Measurements from ENCODE around the gene QKI. TPM values are rescaled to one million over a fixed set of nuclear protein-coding genes. Genes with fewer than 3 reads are reported as not detected.
A peak's percentile ranks its signal among the peaks of the same experiment; 100 is the strongest.

QKI gene
- total and polyA plus RNA-seq, 10 of the 15 experiments (the other 5 are each of a cell fraction or from before 2014, with no cell fraction given) = 4.7 to 72.5 (median 38.9) TPM

- TF ChIP-seq RAD51 (IDR thresholded peaks at IDR 0.05) (no peak), GATAD2B (conservative IDR thresholded peaks at IDR 0.05; ENCODE audit: low read depth) (no peak)
These were observed 2.2 kb upstream of the QKI start (continued) for GRCh38 chr6:163412341-163412740.

DNA sequence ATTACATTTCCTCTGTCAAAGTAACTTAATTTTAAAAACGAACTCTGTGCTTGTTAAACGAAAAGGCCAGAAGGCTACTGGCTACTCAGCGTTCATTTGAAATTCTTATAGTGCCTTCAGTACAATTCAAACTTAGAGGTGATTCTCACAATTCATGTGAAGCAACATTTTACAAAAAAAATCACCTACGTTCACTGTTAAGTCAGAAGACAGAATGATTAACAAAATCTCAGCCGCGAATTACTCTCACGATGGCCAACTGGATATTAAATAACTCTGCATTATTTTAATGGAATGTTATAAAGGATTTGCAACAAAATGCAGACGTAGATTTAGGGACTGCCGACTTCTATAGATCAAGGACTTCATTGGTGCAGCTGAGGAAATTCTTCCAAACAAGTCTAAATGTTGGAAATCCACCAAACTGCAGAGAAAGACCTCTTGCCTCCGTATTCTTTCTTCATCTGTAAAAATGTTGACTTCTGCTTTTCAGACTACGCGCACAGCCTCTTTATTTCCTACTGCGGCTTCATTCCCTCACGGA is 1.6 kb upstream of the QKI start:
- FAIRE-seq = peak; percentile 23
- peak overlapping the region; percentile 63 for H3K27ac ChIP-seq (ENCODE audit: control insufficient read depth, insufficient read depth)
- WGBS (ENCODE audit: insufficient coverage, insufficient replicate concordance, low lambda C conversion rate, missing lambda C conversion rate) = 21% methylated on average over 14 of the region's 14 CpGs

More for the DNA sequence above, 1.6 kb upstream of the QKI start:
- DNase-seq (ENCODE audit: low read depth, low spot score) (no peak), ATAC-seq (no peak)
- Histone ChIP-seq H3K27me3 (replicated peaks in 1 of 2; ENCODE audit: control insufficient read depth in 2 of 2, insufficient read depth in 2 of 2, low read length in 1 of 2) (no peaks in the 10 kb centered on the region), H3K4me1 (ENCODE audit: control insufficient read depth, insufficient read depth, low read length) (no peaks in the 10 kb centered on the region; the same call in 1 of the 2 replicates), H3K79me2 (ENCODE audit: control insufficient read depth, insufficient read depth, low read length) (peaks cover 34% of the 10 kb centered on the region), H3K9ac (ENCODE audit: control insufficient read depth, insufficient read depth, low read length) (peak overlapping the region; percentile 73), H2AFZ (ENCODE audit: control insufficient read depth, low read depth, low read length) (peak overlapping the region; percentile 85), H3K36me3 (ENCODE audit: control insufficient read depth in 2 of 2, insufficient read depth in 2 of 2, low read length in 1 of 2) (no peaks in the 10 kb centered on the region), H3K4me3 (peak overlapping the region; percentile 70), H3K4me2 (ENCODE audit: control insufficient read depth, insufficient read depth) (peak overlapping the region; percentile 88), H4K20me1 (ENCODE audit: control insufficient read depth, insufficient read depth) (no peaks in the 10 kb centered on the region), H3K9me3 (replicated peaks; ENCODE audit: control insufficient read depth, insufficient read depth, low read length) (no peaks in the 10 kb centered on the region)
- in situ Hi-C loops (cut with MboI) = no loop called here
- ChIA-PET RAD21 (ENCODE audit: unreplicated experiment) (interaction anchor here (0.9 kb wide), 1 partner anchor 47 kb away, joined by 3 read pairs; no protein-coding TSS in a partner anchor), SMC1A (ENCODE audit: uncharacterized antibody, unreplicated experiment) (interaction anchor here (1.1 to 1.3 kb wide), 2 partner anchors 14 to 160 kb away, joined by 3 to 5 read pairs; no protein-coding TSS in a partner anchor), POLR2A (interaction anchor here (0.8 to 1.2 kb wide), 3 partner anchors 10 to 13 kb away, joined by 5 to 7 read pairs (median 5); no protein-coding TSS in a partner anchor), CTCF (no interaction called here)
- TF ChIP-seq, protein P1, sequence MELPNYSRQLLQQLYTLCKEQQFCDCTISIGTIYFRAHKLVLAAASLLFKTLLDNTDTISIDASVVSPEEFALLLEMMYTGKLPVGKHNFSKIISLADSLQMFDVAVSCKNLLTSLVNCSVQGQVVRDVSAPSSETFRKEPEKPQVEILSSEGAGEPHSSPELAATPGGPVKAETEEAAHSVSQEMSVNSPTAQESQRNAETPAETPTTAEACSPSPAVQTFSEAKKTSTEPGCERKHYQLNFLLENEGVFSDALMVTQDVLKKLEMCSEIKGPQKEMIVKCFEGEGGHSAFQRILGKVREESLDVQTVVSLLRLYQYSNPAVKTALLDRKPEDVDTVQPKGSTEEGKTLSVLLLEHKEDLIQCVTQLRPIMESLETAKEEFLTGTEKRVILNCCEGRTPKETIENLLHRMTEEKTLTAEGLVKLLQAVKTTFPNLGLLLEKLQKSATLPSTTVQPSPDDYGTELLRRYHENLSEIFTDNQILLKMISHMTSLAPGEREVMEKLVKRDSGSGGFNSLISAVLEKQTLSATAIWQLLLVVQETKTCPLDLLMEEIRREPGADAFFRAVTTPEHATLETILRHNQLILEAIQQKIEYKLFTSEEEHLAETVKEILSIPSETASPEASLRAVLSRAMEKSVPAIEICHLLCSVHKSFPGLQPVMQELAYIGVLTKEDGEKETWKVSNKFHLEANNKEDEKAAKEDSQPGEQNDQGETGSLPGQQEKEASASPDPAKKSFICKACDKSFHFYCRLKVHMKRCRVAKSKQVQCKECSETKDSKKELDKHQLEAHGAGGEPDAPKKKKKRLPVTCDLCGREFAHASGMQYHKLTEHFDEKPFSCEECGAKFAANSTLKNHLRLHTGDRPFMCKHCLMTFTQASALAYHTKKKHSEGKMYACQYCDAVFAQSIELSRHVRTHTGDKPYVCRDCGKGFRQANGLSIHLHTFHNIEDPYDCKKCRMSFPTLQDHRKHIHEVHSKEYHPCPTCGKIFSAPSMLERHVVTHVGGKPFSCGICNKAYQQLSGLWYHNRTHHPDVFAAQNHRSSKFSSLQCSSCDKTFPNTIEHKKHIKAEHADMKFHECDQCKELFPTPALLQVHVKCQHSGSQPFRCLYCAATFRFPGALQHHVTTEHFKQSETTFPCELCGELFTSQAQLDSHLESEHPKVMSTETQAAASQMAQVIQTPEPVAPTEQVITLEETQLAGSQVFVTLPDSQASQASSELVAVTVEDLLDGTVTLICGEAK (IDR thresholded peaks at IDR 0.05; ENCODE audit: borderline replicate concordance) = 0 out of 2 replicates have a peak, but pooled peaks have one; percentile 28
- peak; percentile 68 for TF ChIP-seq SPI1 (IDR thresholded peaks at IDR 0.05; ENCODE audit: borderline replicate concordance, insufficient read depth, low read depth, low read length)
- TF ChIP-seq SMAD5 (IDR thresholded peaks at IDR 0.05; ENCODE audit: low read depth) = no peak
- TF ChIP-seq ZZZ3 (IDR thresholded peaks at IDR 0.05; ENCODE audit: control insufficient read depth, insufficient read length, low read depth) = no peak
- TF ChIP-seq NKRF (conservative IDR thresholded peaks at IDR 0.05) = no peak
- TF ChIP-seq ATF2 (IDR thresholded peaks at IDR 0.05; ENCODE audit: low read length) = 0 out of 2 replicates have a peak, but pooled peaks have one; percentile 20
- TF ChIP-seq TARDBP (IDR thresholded peaks at IDR 0.05; ENCODE audit: borderline replicate concordance) = no peak
- TF ChIP-seq, protein P2, sequence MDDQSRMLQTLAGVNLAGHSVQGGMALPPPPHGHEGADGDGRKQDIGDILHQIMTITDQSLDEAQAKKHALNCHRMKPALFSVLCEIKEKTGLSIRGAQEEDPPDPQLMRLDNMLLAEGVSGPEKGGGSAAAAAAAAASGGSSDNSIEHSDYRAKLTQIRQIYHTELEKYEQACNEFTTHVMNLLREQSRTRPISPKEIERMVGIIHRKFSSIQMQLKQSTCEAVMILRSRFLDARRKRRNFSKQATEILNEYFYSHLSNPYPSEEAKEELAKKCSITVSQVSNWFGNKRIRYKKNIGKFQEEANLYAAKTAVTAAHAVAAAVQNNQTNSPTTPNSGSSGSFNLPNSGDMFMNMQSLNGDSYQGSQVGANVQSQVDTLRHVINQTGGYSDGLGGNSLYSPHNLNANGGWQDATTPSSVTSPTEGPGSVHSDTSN (IDR thresholded peaks at IDR 0.05; ENCODE audit: insufficient replicate concordance, low read depth, low read length) = no peak
- intact Hi-C loops (cut with micrococcal nuclease; ENCODE audit: unreplicated experiment) = loop anchor here (10.0 kb wide), 1 partner anchor 692 kb away; no protein-coding TSS in a partner anchor
- BruUV-seq (replicated peaks) = TSS peak; percentile 88
